Hippocampal formation (tissue), 2 donors: ENCODE data around the gene ACTMAP.

Experiments
- DNase-seq, 2 donors: peaks; one replicate each; lab custom pipeline; 2025; lab: John Stamatoyannopoulos, UW

The ACTMAP gene

GRCh38 chr19:40693896-40694295 is 56.4 kb downstream of the ACTMAP start:
- DNase-seq, result no peak

DNA sequence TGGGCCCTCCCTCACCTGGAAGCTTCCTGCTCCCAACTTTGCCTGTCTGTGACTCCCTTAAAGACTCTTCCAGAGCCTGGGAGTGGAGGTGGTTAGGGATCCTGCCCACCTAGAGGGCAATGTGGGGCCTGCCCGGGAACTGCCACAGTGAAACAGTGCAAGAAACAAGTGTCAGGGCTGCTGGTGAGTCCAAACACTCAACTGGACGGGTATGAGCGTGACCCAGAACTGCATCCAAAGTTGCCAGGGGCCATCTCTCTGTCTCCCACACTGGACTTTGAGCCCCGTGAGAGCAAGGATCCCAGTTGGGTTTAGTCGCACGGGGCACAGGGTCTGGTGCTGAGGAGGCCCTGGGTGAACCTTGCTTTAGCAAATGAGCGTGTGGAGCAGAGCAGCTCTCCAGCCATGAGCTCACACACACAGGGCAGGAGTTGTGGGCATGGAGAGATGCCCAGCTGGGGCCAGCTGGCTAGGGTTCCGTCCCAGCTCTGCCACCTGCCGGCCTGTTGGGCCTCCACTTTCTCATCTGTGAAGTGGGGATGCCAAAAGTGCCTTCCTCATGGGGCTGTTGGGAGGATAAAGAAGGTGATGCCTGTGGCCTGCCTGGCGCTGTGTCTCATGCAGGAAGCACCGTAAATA is 57.0 kb downstream of the ACTMAP start:
- DNase-seq, result no peak

DNA sequence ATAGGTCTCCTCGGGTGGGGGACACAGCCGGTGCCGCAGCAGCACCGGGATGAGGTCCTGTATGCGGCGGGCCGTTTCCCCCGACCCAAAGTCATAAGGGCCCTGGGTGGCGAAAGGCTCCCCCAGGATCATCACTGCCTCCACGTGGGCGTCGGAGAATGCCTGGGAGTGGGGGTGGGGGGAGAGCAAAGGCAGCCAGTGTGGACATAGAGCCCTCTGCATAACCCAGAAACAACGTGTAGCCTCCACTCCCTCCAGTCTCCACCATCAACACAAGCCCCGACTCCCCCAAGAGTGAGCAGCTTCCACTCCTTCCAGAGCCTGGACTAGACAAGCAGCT is 58.1 kb downstream of the ACTMAP start:
- DNase-seq, result no peak

- peak in 1 of 2 donors; percentile 28 for DNase-seq
Measured at GRCh38 chr19:40691421-40692211, 58.7 kb downstream of the ACTMAP start.
